ENCODE measurements around the gene CLCN1. TPM values are rescaled to one million over a fixed set of nuclear protein-coding genes. Genes with fewer than 3 reads are reported as not detected.

Gene CLCN1
- total RNA-seq, 1 experiment from 2014 or later, result 0.55 TPM

GRCh38 chr7:143300959-143301935 lies 14.7 kb upstream of the CLCN1 start:
- no peak overlapping the region for H2AFZ ChIP-seq (ENCODE audit: low read length)
- no peaks in the 10 kb centered on the region for H3K9me3 ChIP-seq (ENCODE audit: low read length)
- peaks cover 84% of the 10 kb centered on the region for H3K36me3 ChIP-seq (ENCODE audit: low read depth, low read length)
- peaks cover 27% of the 10 kb centered on the region for H3K79me2 ChIP-seq (ENCODE audit: low read length)
- intact Hi-C loops (cut with micrococcal nuclease), result loop anchor here (1.0 kb wide), 4 partner anchors 13 to 61 kb away; partner anchors contain the start of gene CASP2
- ChIA-PET POLR2A (ENCODE audit: unreplicated experiment) (interaction anchor here (0.5 to 0.8 kb wide), 7 partner anchors 11 to 143 kb away, joined by 3 to 7 read pairs (median 5); partner anchors contain the start of gene FAM131B), CTCF (interaction anchor here (0.5 to 1.3 kb wide), 5 partner anchors 38 to 171 kb away, joined by 3 to 15 read pairs (median 4); partner anchors contain the start of gene GSTK1)
- no peaks in the 10 kb centered on the region for H3K9me2 ChIP-seq (replicated peaks; ENCODE audit: low read length)
- H3F3A ChIP-seq (ENCODE audit: low read length, unreplicated experiment), result peaks cover 8% of the 10 kb centered on the region
- DNase-seq (peak; percentile 88), ATAC-seq (peak; percentile 87)
- peak overlapping the region; percentile 77 for H3K27ac ChIP-seq (ENCODE audit: low read length)
- TF ChIP-seq EZH2phosphoT487 (IDR thresholded peaks at IDR 0.05; ENCODE audit: borderline replicate concordance, low read length) (no peak), CTCF (conservative IDR thresholded peaks at IDR 0.05; ENCODE audit: low read depth, low read length) (no peak), EZH2 (IDR thresholded peaks at IDR 0.05; ENCODE audit: low read length, unreplicated experiment) (no peak)
- TSS peak; percentile 1 for BruUV-seq (replicated peaks)
- peaks cover 47% of the 10 kb centered on the region for H3K4me1 ChIP-seq (ENCODE audit: insufficient read depth, low read length)
- H3K9ac ChIP-seq (ENCODE audit: low read length), result peak overlapping the region; percentile 28
- peak overlapping the region; percentile 58 for H3K4me2 ChIP-seq (ENCODE audit: low read length)
- peak overlapping the region; percentile 19; the same call in 1 of the 2 replicates for H3K4me3 ChIP-seq (ENCODE audit: low read length)
- H4K20me1 ChIP-seq (ENCODE audit: low read length), result peaks cover 12% of the 10 kb centered on the region
- no peaks in the 10 kb centered on the region for H3K27me3 ChIP-seq (ENCODE audit: low read length)

DNA sequence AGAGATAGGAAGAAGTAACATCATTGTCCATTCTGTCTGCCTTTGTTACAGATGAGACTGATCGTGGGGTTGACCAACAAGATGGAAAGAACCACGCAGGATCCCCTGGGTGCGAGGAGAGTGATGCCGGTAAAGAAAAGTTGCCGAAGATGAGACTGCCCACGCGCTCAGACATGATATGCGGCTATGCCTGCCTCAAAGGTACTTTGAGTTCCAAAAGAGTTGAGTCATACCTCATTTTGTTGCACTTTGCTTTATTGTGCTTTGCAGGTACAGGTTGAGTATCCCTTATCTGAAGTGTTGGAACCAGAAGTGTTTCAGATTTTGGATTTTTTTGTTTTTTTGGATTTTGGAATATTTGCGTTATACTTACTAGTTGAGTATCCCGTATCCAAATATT lies 12.2 kb upstream of the CLCN1 start:
- Histone ChIP-seq H3K9ac (ENCODE audit: low read length) (no peak overlapping the region), H3K4me3 (ENCODE audit: low read length) (no peak overlapping the region), H3K4me2 (ENCODE audit: low read length) (no peak overlapping the region), H3K9me2 (replicated peaks; ENCODE audit: low read length) (no peaks in the 10 kb centered on the region), H3K4me1 (ENCODE audit: insufficient read depth, low read length) (peaks cover 36% of the 10 kb centered on the region), H3F3A (ENCODE audit: low read length, unreplicated experiment) (peaks cover 8% of the 10 kb centered on the region), H3K36me3 (ENCODE audit: low read depth, low read length) (peaks cover 83% of the 10 kb centered on the region), H3K27ac (ENCODE audit: low read length) (no peak overlapping the region), H3K79me2 (ENCODE audit: low read length) (peaks cover 7% of the 10 kb centered on the region; the same call in 1 of the 2 replicates), H3K9me3 (ENCODE audit: low read length) (no peaks in the 10 kb centered on the region), H3K27me3 (ENCODE audit: low read length) (no peaks in the 10 kb centered on the region), H2AFZ (ENCODE audit: low read length) (no peak overlapping the region), H4K20me1 (ENCODE audit: low read length) (peaks cover 5% of the 10 kb centered on the region)
- no TSS peak for BruUV-seq (replicated peaks)
- ChIA-PET POLR2A (ENCODE audit: unreplicated experiment) (no interaction called here), CTCF (no interaction called here)
- no peak for ATAC-seq
- TF ChIP-seq EZH2phosphoT487 (IDR thresholded peaks at IDR 0.05; ENCODE audit: borderline replicate concordance, low read length) (no peak), EZH2 (IDR thresholded peaks at IDR 0.05; ENCODE audit: low read length, unreplicated experiment) (no peak), CTCF (conservative IDR thresholded peaks at IDR 0.05; ENCODE audit: low read depth, low read length) (no peak)
- no peak for DNase-seq
- intact Hi-C loops (cut with micrococcal nuclease), result no loop called here
